SK-N-SH treated with all-trans-retinoic acid at 6 μM for 48 hours (cell line): ENCODE data around the gene BCAT1.
A peak's percentile ranks its signal among the peaks of the same experiment; 100 is the strongest.

ENCODE experiments used
- ATAC-seq: fragments of 200-7000 bp; cut with Tn5 transposase; 3 replicates; pipeline ENCODE4 v1.9.1; 2020; ENCODE audit warnings: mild to moderate bottlenecking, moderate library complexity
- ARNTL ChIP-seq: fragments of 450-650 bp; formaldehyde crosslinking; IDR thresholded peaks from 2 replicates; pipeline ENCODE4 v1.5.0; 2020; ENCODE audit warnings: low read depth, mild to moderate bottlenecking, moderate library complexity, borderline replicate concordance
- BACH2 ChIP-seq: fragments of 250-450 bp; sonication (Bioruptor Pico); IDR thresholded peaks from 2 replicates; pipeline ENCODE4 v1.9.0; 2021; ENCODE audit warnings: mild to moderate bottlenecking, borderline replicate concordance
- CSDC2 ChIP-seq: fragments of 250-450 bp; sonication (Bioruptor Pico); IDR thresholded peaks from 2 replicates; pipeline ENCODE4 v1.5.0; 2020; ENCODE audit warnings: mild to moderate bottlenecking, moderate library complexity
- ESRRG ChIP-seq: fragments of 250-450 bp; sonication (Bioruptor Pico); IDR thresholded peaks from 2 replicates; pipeline ENCODE4 v1.6.1; 2021; ENCODE audit warnings: mild to moderate bottlenecking
- GLIS3 ChIP-seq: fragments of 250-450 bp; sonication (Bioruptor Pico); IDR thresholded peaks from 2 replicates; pipeline ENCODE4 v1.5.0; 2020; ENCODE audit warnings: mild to moderate bottlenecking, moderate library complexity
- ISL1 ChIP-seq: fragments of 250-450 bp; sonication (Bioruptor Pico); IDR thresholded peaks from 2 replicates; pipeline ENCODE4 v2.1.2; 2022; ENCODE audit warnings: mild to moderate bottlenecking, moderate library complexity
- OSR1 ChIP-seq: fragments of 250-450 bp; sonication (Bioruptor Pico); IDR thresholded peaks from 2 replicates; pipeline ENCODE4 v1.8.0; 2022; ENCODE audit warnings: moderate library complexity, mild to moderate bottlenecking, inconsistent platforms
- PATZ1 ChIP-seq: fragments of 250-450 bp; sonication (Bioruptor Pico); IDR thresholded peaks from 2 replicates; pipeline ENCODE4 v1.8.0; 2020; ENCODE audit warnings: mild to moderate bottlenecking, moderate library complexity, borderline replicate concordance
- PPARA ChIP-seq: fragments of 250-450 bp; sonication (Bioruptor Pico); IDR thresholded peaks from 2 replicates; pipeline ENCODE4 v1.5.0; 2020; ENCODE audit warnings: mild to moderate bottlenecking, borderline replicate concordance
- RARB ChIP-seq: fragments of 250-450 bp; sonication (Bioruptor Pico); IDR thresholded peaks from 2 replicates; pipeline ENCODE4 v1.8.0; 2021; ENCODE audit warnings: mild to moderate bottlenecking, moderate library complexity
- SNAI2 ChIP-seq: fragments of 250-450 bp; sonication (Bioruptor Pico); IDR thresholded peaks from 2 replicates; pipeline ENCODE4 v1.5.0; 2020; ENCODE audit warnings: mild to moderate bottlenecking, moderate library complexity
- TCF4 ChIP-seq: fragments of 250-450 bp; sonication (Bioruptor Pico); IDR thresholded peaks from 2 replicates; pipeline ENCODE4 v1.8.0; 2021; ENCODE audit warnings: mild to moderate bottlenecking, moderate library complexity, borderline replicate concordance
- TOX ChIP-seq: fragments of 250-450 bp; sonication (Bioruptor Pico); IDR thresholded peaks from 2 replicates; pipeline ENCODE4 v1.8.0; 2021; ENCODE audit warnings: mild to moderate bottlenecking, moderate library complexity, borderline replicate concordance
- TSHZ2 ChIP-seq: fragments of 250-450 bp; sonication (Bioruptor Pico); IDR thresholded peaks from 2 replicates; pipeline ENCODE4 v1.5.0; 2020; ENCODE audit warnings: mild to moderate bottlenecking, moderate library complexity
- ZC3H10 ChIP-seq: fragments of 250-450 bp; sonication (Bioruptor Pico); IDR thresholded peaks from 2 replicates; pipeline ENCODE4 v1.5.1; 2021; ENCODE audit warnings: mild to moderate bottlenecking, moderate library complexity
- ZFP3 ChIP-seq: fragments of 250-450 bp; sonication (Bioruptor Pico); IDR thresholded peaks from 2 replicates; pipeline ENCODE4 v1.5.0; 2020; ENCODE audit warnings: mild to moderate bottlenecking, moderate library complexity
- ZFP30 ChIP-seq: fragments of 450-650 bp; formaldehyde crosslinking; IDR thresholded peaks from 2 replicates; pipeline ENCODE4 v1.5.0; 2022; ENCODE audit warnings: mild to moderate bottlenecking, moderate library complexity
- ZNF70 ChIP-seq: fragments of 450-650 bp; formaldehyde crosslinking; IDR thresholded peaks from 2 replicates; pipeline ENCODE4 v1.5.0; 2020; ENCODE audit warnings: mild to moderate bottlenecking, moderate library complexity
- ZNF8 ChIP-seq: fragments of 450-650 bp; formaldehyde crosslinking; IDR thresholded peaks from 2 replicates; pipeline ENCODE4 v1.5.0; 2020; ENCODE audit warnings: mild to moderate bottlenecking, moderate library complexity
- TF ChIP-seq, protein P1 (sequence below): fragments of 250-450 bp; sonication (Bioruptor Pico); IDR thresholded peaks from 2 replicates; pipeline ENCODE4 v1.5.1; 2021; ENCODE audit warnings: mild to moderate bottlenecking, moderate library complexity
- TF ChIP-seq, protein P2 (sequence below): fragments of 250-450 bp; sonication (Bioruptor Pico); IDR thresholded peaks from 2 replicates; pipeline ENCODE4 v1.5.1; 2020; ENCODE audit warnings: low read depth, mild to moderate bottlenecking, moderate library complexity

The BCAT1 gene

DNA sequence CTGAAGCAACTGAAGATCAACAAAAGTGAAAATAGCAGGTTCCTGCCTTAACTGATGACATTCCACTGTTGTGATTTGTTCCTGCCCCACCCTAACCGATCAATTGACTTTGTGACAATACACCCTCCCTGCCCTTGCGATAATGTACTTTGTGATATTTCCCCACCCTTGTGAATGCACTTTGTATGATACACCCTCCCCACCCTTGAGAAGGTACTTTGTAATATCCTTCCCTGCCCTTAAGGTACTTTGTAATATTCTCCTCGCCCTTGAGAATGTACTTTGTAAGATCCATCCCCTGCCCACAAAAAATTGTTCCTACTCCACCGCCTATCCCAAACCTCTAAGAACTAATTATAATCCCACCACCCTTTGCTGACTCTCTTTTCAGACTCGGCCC is 41.4 kb downstream of the BCAT1 start:
- TF ChIP-seq TCF4 (CRISPR knock-in tag): no peak
- no peak for TF ChIP-seq PPARA (CRISPR knock-in tag)
- no peak for TF ChIP-seq TOX (CRISPR knock-in tag)
- no peak for TF ChIP-seq TSHZ2 (CRISPR knock-in tag)
- TF ChIP-seq ZNF8 (CRISPR knock-in tag): no peak
- no peak for TF ChIP-seq CSDC2 (CRISPR knock-in tag)
- TF ChIP-seq ZFP3 (CRISPR knock-in tag): no peak
- TF ChIP-seq ZNF70 (CRISPR knock-in tag): no peak
- TF ChIP-seq, all 23 proteins: peak for 0
- ATAC-seq: no peak

DNA sequence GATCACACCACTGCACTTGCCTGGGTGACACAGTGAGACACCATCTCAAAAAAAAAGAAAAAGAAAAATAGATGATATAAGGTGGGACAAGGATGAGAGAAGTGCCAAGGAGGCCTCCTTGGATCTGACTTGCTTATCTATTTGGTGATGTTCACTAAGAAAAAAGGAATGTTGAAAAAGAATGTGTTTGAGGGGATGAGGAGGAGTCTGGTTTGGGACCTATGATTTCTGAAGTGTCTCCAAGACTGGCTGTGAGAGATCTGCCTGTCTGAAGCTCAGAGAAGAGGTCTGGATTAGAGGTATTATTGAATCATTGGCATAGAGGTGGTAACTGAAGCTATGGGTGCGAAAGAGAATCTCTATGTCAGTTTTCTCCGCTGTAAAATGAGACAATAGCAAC is 42.8 kb downstream of the BCAT1 start:
- TF ChIP-seq ZFP30 (no peak), ESRRG (CRISPR knock-in tag) (no peak), TSHZ2 (CRISPR knock-in tag) (no peak), OSR1 (CRISPR knock-in tag) (no peak)
- no peak for ATAC-seq

- peak; percentile 75 for ATAC-seq
- TF ChIP-seq, protein P1, sequence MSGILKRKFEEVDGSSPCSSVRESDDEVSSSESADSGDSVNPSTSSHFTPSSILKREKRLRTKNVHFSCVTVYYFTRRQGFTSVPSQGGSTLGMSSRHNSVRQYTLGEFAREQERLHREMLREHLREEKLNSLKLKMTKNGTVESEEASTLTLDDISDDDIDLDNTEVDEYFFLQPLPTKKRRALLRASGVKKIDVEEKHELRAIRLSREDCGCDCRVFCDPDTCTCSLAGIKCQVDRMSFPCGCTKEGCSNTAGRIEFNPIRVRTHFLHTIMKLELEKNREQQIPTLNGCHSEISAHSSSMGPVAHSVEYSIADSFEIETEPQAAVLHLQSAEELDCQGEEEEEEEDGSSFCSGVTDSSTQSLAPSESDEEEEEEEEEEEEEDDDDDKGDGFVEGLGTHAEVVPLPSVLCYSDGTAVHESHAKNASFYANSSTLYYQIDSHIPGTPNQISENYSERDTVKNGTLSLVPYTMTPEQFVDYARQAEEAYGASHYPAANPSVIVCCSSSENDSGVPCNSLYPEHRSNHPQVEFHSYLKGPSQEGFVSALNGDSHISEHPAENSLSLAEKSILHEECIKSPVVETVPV: no peak
- TF ChIP-seq ISL1 (CRISPR knock-in tag): peak; percentile 68
These were observed 43.5 kb downstream of the BCAT1 start for GRCh38 chr12:24905431-24905830.

DNA sequence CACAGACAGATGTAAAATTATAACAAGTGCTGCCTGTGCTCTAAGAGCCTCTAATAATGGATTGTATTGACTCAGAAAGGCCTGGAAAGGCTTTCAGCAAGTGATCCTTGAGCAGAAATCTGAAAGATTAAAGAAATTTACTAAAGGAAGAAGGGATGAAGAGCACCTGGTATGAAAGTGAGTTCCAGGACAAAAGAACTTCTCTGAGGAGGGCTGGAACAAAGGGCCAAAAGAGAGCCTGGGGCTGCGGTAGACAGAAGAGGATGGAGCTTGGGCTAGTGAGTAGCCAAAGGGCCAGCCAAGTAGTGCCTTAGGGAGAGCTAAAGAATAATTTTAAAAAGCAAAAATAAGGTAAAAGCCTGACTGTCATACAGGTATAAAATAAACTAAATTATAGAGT is 44.0 kb downstream of the BCAT1 start:
- no peak for ATAC-seq
- no peak for TF ChIP-seq PATZ1 (CRISPR knock-in tag)
- TF ChIP-seq ZFP30: no peak
- no peak for TF ChIP-seq TSHZ2 (CRISPR knock-in tag)
- TF ChIP-seq TCF4 (CRISPR knock-in tag): no peak
- TF ChIP-seq ESRRG (CRISPR knock-in tag): no peak
- TF ChIP-seq TOX (CRISPR knock-in tag): no peak
- TF ChIP-seq, protein P2, sequence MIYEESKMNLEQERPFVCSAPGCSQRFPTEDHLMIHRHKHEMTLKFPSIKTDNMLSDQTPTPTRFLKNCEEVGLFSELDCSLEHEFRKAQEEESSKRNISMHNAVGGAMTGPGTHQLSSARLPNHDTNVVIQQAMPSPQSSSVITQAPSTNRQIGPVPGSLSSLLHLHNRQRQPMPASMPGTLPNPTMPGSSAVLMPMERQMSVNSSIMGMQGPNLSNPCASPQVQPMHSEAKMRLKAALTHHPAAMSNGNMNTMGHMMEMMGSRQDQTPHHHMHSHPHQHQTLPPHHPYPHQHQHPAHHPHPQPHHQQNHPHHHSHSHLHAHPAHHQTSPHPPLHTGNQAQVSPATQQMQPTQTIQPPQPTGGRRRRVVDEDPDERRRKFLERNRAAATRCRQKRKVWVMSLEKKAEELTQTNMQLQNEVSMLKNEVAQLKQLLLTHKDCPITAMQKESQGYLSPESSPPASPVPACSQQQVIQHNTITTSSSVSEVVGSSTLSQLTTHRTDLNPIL (CRISPR knock-in tag): no peak
- TF ChIP-seq GLIS3: no peak
- TF ChIP-seq PPARA (CRISPR knock-in tag): no peak
- no peak for TF ChIP-seq ZC3H10 (CRISPR knock-in tag)
- TF ChIP-seq OSR1 (CRISPR knock-in tag): no peak
- no peak for TF ChIP-seq ZNF8 (CRISPR knock-in tag)
- TF ChIP-seq ARNTL (CRISPR knock-in tag): no peak
- no peak for TF ChIP-seq BACH2
- no peak for TF ChIP-seq SNAI2
- TF ChIP-seq, protein P1: no peak
- TF ChIP-seq CSDC2 (CRISPR knock-in tag): no peak
- TF ChIP-seq RARB (CRISPR knock-in tag): no peak
